Measurements from ENCODE around the gene TMCC3. TPM values are rescaled to one million over a fixed set of nuclear protein-coding genes. Genes with fewer than 3 reads are reported as not detected.

The TMCC3 gene
- total RNA-seq, 3 donors from 2014 or later, result 40.8 to 97.2 (median 92.0) TPM

GRCh38 chr12:94670898-94671297 is 20.5 kb upstream of the TMCC3 start:
- no peak overlapping the region for H3K4me3 ChIP-seq
- intact Hi-C loops (cut with DNase I, micrococcal nuclease), result no loop called here
- ATAC-seq, result no peak
- DNase-seq, result no peak
- H3K9me3 ChIP-seq, result no peaks in the 10 kb centered on the region
- no peaks in the 10 kb centered on the region for H3K36me3 ChIP-seq (ENCODE audit: low read depth)
- no peak for TF ChIP-seq CTCF (IDR thresholded peaks at IDR 0.05)
- no peaks in the 10 kb centered on the region for H3K4me1 ChIP-seq (ENCODE audit: low read depth)

- Histone ChIP-seq H3K9me3 (no peaks in the 10 kb centered on the region), H3K36me3 (ENCODE audit: low read depth) (no peaks in the 10 kb centered on the region), H3K4me1 (ENCODE audit: low read depth) (no peaks in the 10 kb centered on the region), H3K4me3 (no peak overlapping the region)
- DNase-seq (no peak), ATAC-seq (no peak)
- no peak for TF ChIP-seq CTCF (IDR thresholded peaks at IDR 0.05)
- intact Hi-C loops (cut with DNase I, micrococcal nuclease), result no loop called here
Measured at GRCh38 chr12:94670075-94670474, 19.7 kb upstream of the TMCC3 start.

- H3K4me3 ChIP-seq, result no peak overlapping the region
- DNase-seq (no peak), ATAC-seq (no peak)
- H3K4me1 ChIP-seq (ENCODE audit: low read depth), result no peaks in the 10 kb centered on the region
- H3K9me3 ChIP-seq, result no peaks in the 10 kb centered on the region
- intact Hi-C loops (cut with DNase I, micrococcal nuclease), result no loop called here
- TF ChIP-seq CTCF (IDR thresholded peaks at IDR 0.05), result no peak
- no peaks in the 10 kb centered on the region for H3K36me3 ChIP-seq (ENCODE audit: low read depth)
Measured at GRCh38 chr12:94667031-94667540, 16.7 kb upstream of the TMCC3 start.

GRCh38 chr12:94666158-94666557 is 15.8 kb upstream of the TMCC3 start:
- no peak for DNase-seq
- ATAC-seq, result no peak
- H3K4me1 ChIP-seq (ENCODE audit: low read depth), result no peaks in the 10 kb centered on the region
- H3K4me3 ChIP-seq, result no peak overlapping the region
- intact Hi-C loops (cut with DNase I, micrococcal nuclease), result no loop called here
- no peaks in the 10 kb centered on the region for H3K9me3 ChIP-seq
- no peak for TF ChIP-seq CTCF (IDR thresholded peaks at IDR 0.05)
- H3K36me3 ChIP-seq (ENCODE audit: low read depth), result no peaks in the 10 kb centered on the region

GRCh38 chr12:94663702-94664101 is 13.3 kb upstream of the TMCC3 start:
- no peak for TF ChIP-seq CTCF (IDR thresholded peaks at IDR 0.05)
- Histone ChIP-seq H3K4me3 (no peak overlapping the region), H3K9me3 (no peaks in the 10 kb centered on the region), H3K36me3 (ENCODE audit: low read depth) (no peaks in the 10 kb centered on the region), H3K4me1 (ENCODE audit: low read depth) (no peaks in the 10 kb centered on the region)
- DNase-seq, result no peak
- ATAC-seq, result no peak
- intact Hi-C loops (cut with DNase I, micrococcal nuclease), result no loop called here

GRCh38 chr12:94663071-94663470 is 12.7 kb upstream of the TMCC3 start:
- ATAC-seq, result no peak
- H3K4me1 ChIP-seq (ENCODE audit: low read depth), result no peaks in the 10 kb centered on the region
- no peak for DNase-seq
- no peaks in the 10 kb centered on the region for H3K9me3 ChIP-seq
- H3K36me3 ChIP-seq (ENCODE audit: low read depth), result no peaks in the 10 kb centered on the region
- no peak overlapping the region for H3K4me3 ChIP-seq
- no peak for TF ChIP-seq CTCF (IDR thresholded peaks at IDR 0.05)
- intact Hi-C loops (cut with DNase I, micrococcal nuclease), result no loop called here

All from mucosa of descending colon (tissue), 3 donors.